22Rv1 (cell line): ENCODE measurements around the gene RUFY2.

Experiments used
- H3K27ac ChIP-seq: fragments of 450-650 bp; 2 replicates; pipeline ENCODE4 v1.5.1; 2017
- CTCF ChIP-seq: fragments of 450-650 bp; IDR thresholded peaks from 2 replicates; pipeline ENCODE4 v1.5.1; 2017; ENCODE audit warnings: mild to moderate bottlenecking
- ZFX ChIP-seq: fragments of 450-650 bp; IDR thresholded peaks from 2 replicates; pipeline ENCODE4 v1.6.1; 2017; ENCODE audit warnings: antibody characterized with exemption, borderline replicate concordance

Gene RUFY2

GRCh38 chr10:68406815-68407548 lies at the start of gene RUFY2:
RUFY2 (minus strand) TSS chr10:68407277; CDS start chr10:68407189, 88 bp downstream.
- TF ChIP-seq ZFX (no peak), CTCF (peak; percentile 98)

GRCh38 chr10:68449698-68450097 lies 42.6 kb upstream of the RUFY2 start:
- H3K27ac ChIP-seq = peak overlapping the region; percentile 34

More at GRCh38 chr10:68406815-68407548, at the start of gene RUFY2:
- peak within 1 kb of the TSS; percentile 76 for H3K27ac ChIP-seq

GRCh38 chr10:68446179-68446578 lies 39.1 kb upstream of the RUFY2 start:
- TF ChIP-seq CTCF = no peak
- TF ChIP-seq ZFX = no peak
- H3K27ac ChIP-seq = peak overlapping the region; percentile 71

GRCh38 chr10:68442971-68443370 lies 35.9 kb upstream of the RUFY2 start:
- TF ChIP-seq ZFX = no peak
- TF ChIP-seq CTCF = no peak
- no peak overlapping the region for H3K27ac ChIP-seq

GRCh38 chr10:68440898-68441297 lies 33.8 kb upstream of the RUFY2 start:
- no peak for TF ChIP-seq CTCF
- TF ChIP-seq ZFX = no peak
- H3K27ac ChIP-seq = no peak overlapping the region

- no peak overlapping the region for H3K27ac ChIP-seq
- no peak for TF ChIP-seq CTCF
- TF ChIP-seq ZFX = no peak
Measured at GRCh38 chr10:68435803-68436202, 28.7 kb upstream of the RUFY2 start.

GRCh38 chr10:68434657-68435056 lies 27.6 kb upstream of the RUFY2 start:
- TF ChIP-seq CTCF (no peak), ZFX (no peak)
- H3K27ac ChIP-seq = no peak overlapping the region
